Endodermal cell (in vitro differentiated cells): ENCODE results near the gene ANKRD23. TPM values are rescaled to one million over a fixed set of nuclear protein-coding genes. Genes with fewer than 3 reads are reported as not detected.
A peak's percentile ranks its signal among the peaks of the same experiment; 100 is the strongest.

ENCODE experiments used
- DNase-seq: peaks from one replicate; pipeline ENCODE4 v3.0.0-alpha.2; 2017
- H3K27ac ChIP-seq: 2 replicates; pipeline ENCODE4 v1.5.1; 2013; ENCODE audit warnings: mild to moderate bottlenecking, low read depth, low read length, moderate library complexity
- H3K27me3 ChIP-seq: 2 replicates; pipeline ENCODE4 v1.6.1; 2013; ENCODE audit warnings: mild to moderate bottlenecking, low read length, moderate library complexity; ENCODE audit not compliant: insufficient read depth, control insufficient read depth, poor library complexity, severe bottlenecking
- H3K36me3 ChIP-seq: 2 replicates; pipeline ENCODE4 v1.7.0; 2013; ENCODE audit warnings: mild to moderate bottlenecking, low read length, moderate library complexity; ENCODE audit not compliant: control insufficient read depth, insufficient read depth
- H3K4me1 ChIP-seq: one replicate; pipeline ENCODE4 v1.7.0; 2013; ENCODE audit warnings: low read length; ENCODE audit not compliant: control insufficient read depth, insufficient read depth
- H3K4me3 ChIP-seq: 2 replicates; pipeline ENCODE4 v1.5.1; 2013; ENCODE audit warnings: mild to moderate bottlenecking, low read length, moderate library complexity
- H3K9ac ChIP-seq: 2 replicates; pipeline ENCODE4 v1.6.1; 2013; ENCODE audit warnings: mild to moderate bottlenecking, low read length, moderate library complexity; ENCODE audit not compliant: poor library complexity, severe bottlenecking; ENCODE audit errors: extremely low read depth
- H3K9me3 ChIP-seq: 2 replicates; pipeline ENCODE4 v1.6.1; 2013; ENCODE audit warnings: mild to moderate bottlenecking, low read length, moderate library complexity; ENCODE audit not compliant: control insufficient read depth
- H3K27ac Mint-ChIP-seq: 2 replicates; pipeline ENCODE4 v1.8.0; 2020; ENCODE audit warnings: mixed read lengths
- H3K27me3 Mint-ChIP-seq: 2 replicates; pipeline ENCODE4 v1.8.0; 2021; ENCODE audit warnings: mild to moderate bottlenecking, mixed read lengths; ENCODE audit not compliant: insufficient read depth
- H3K36me3 Mint-ChIP-seq: 2 replicates; pipeline ENCODE4 v1.8.0; 2020; ENCODE audit warnings: low read depth, mixed read lengths
- H3K4me1 Mint-ChIP-seq: 2 replicates; pipeline ENCODE4 v1.8.0; 2020; ENCODE audit warnings: mixed read lengths
- H3K4me3 Mint-ChIP-seq: 2 replicates; pipeline ENCODE4 v1.8.0; 2020; ENCODE audit warnings: mild to moderate bottlenecking, moderate library complexity, mixed read lengths
- H3K9me3 Mint-ChIP-seq: 2 replicates; pipeline ENCODE4 v1.8.0; 2020; ENCODE audit warnings: mild to moderate bottlenecking, mixed read lengths
- CTCF ChIP-seq: fragments of 200-600 bp; sonication (generic); conservative IDR thresholded peaks from 2 replicates; pipeline ENCODE4 v1.5.0; 2021; ENCODE audit warnings: antibody characterized with exemption, mild to moderate bottlenecking
- WGBS, 2 experiments: methylation state at CpG; one replicate each; pipeline versions ENCODE4 v1.1.5 to v1.1.7; 2013; ENCODE audit warnings: missing lambda C conversion rate in 2 of 2, mixed read lengths in 1 of 2; ENCODE audit not compliant: insufficient coverage in 1 of 2, insufficient read length in 1 of 2; 5-methylcytosine and 5-hydroxymethylcytosine counted together
- total RNA-seq, 2 donors: library from RNA; stranded (reverse); fragmentation: NEBNext Ultra II Directional in 1 of 2; extraction: Animal tissue kit (Norgen Biotek cat#: 25700) in 1 of 2; gene quantifications; 2 replicates in 1 of 2; 3 replicates in 1 of 2; pipeline ENCODE4 v1.2.1, GENCODE V29; 2021

The ANKRD23 gene
- total RNA-seq, 2 donors from 2014 or later = 2.6 to 3.6 TPM

GRCh38 chr2:96817882-96818281, 25.9 kb downstream of the ANKRD23 start:
- Mint-ChIP-seq H3K27ac (no peak overlapping the region), H3K36me3 (peaks cover 27% of the 10 kb centered on the region), H3K9me3 (no peaks in the 10 kb centered on the region), H3K4me1 (peaks cover 44% of the 10 kb centered on the region), H3K27me3 (peaks cover 3% of the 10 kb centered on the region), H3K4me3 (peak overlapping the region; percentile 67)
- H3K36me3 ChIP-seq = peaks cover 6% of the 10 kb centered on the region
- H3K27ac ChIP-seq = no peak overlapping the region
- no peak for DNase-seq
- TF ChIP-seq CTCF = no peak
- H3K27me3 ChIP-seq = no peaks in the 10 kb centered on the region
- 62 to 76% methylated on average over 8 of the region's 8 CpGs for WGBS, 2 experiments
- no peaks in the 10 kb centered on the region for H3K9me3 ChIP-seq
- peak overlapping the region; percentile 82 for H3K4me3 ChIP-seq
- no peak overlapping the region for H3K9ac ChIP-seq
- H3K4me1 ChIP-seq = peaks cover 6% of the 10 kb centered on the region

- H3K27me3 ChIP-seq = no peaks in the 10 kb centered on the region
- peak; percentile 66 for DNase-seq
- H3K27ac ChIP-seq = no peak overlapping the region
- peak overlapping the region; percentile 15 for H3K9ac ChIP-seq
- H3K9me3 Mint-ChIP-seq = no peaks in the 10 kb centered on the region
- H3K9me3 ChIP-seq = no peaks in the 10 kb centered on the region
- no peaks in the 10 kb centered on the region for H3K36me3 ChIP-seq
- H3K4me1 Mint-ChIP-seq = peaks cover 44% of the 10 kb centered on the region
- H3K27me3 Mint-ChIP-seq = peaks cover 3% of the 10 kb centered on the region
- H3K36me3 Mint-ChIP-seq = peaks cover 30% of the 10 kb centered on the region
- H3K4me3 ChIP-seq = peak overlapping the region; percentile 82
- no peak for TF ChIP-seq CTCF
- no peak overlapping the region for H3K27ac Mint-ChIP-seq
- H3K4me1 ChIP-seq = peaks cover 6% of the 10 kb centered on the region
- peak overlapping the region; percentile 67 for H3K4me3 Mint-ChIP-seq
- 3 to 4% methylated on average over 34 to 89 of the region's 89 CpGs for WGBS, 2 experiments
Measured at GRCh38 chr2:96816836-96817702, 26.8 kb downstream of the ANKRD23 start.

- H3K36me3 ChIP-seq = no peaks in the 10 kb centered on the region
- H3K27ac Mint-ChIP-seq = peak within 1 kb of the TSS; percentile 79
- peaks cover 3% of the 10 kb centered on the region for H3K27me3 Mint-ChIP-seq
- peak within 1 kb of the TSS; percentile 88 for H3K4me3 ChIP-seq
- H3K9ac ChIP-seq = peak within 1 kb of the TSS; percentile 55
- WGBS, 2 experiments = 0% methylated on average over 17 to 103 of the region's 103 CpGs
- H3K9me3 ChIP-seq = no peaks in the 10 kb centered on the region
- H3K9me3 Mint-ChIP-seq = no peaks in the 10 kb centered on the region
- H3K4me3 Mint-ChIP-seq = peak within 1 kb of the TSS; percentile 67
- peaks cover 6% of the 10 kb centered on the region for H3K4me1 ChIP-seq
- H3K4me1 Mint-ChIP-seq = peaks cover 43% of the 10 kb centered on the region
- TF ChIP-seq CTCF = peak; percentile 84
- peak within 1 kb of the TSS; percentile 60 for H3K27ac ChIP-seq
- H3K36me3 Mint-ChIP-seq = peaks cover 31% of the 10 kb centered on the region
- DNase-seq = peak; percentile 99
- H3K27me3 ChIP-seq = no peaks in the 10 kb centered on the region
Measured at GRCh38 chr2:96816127-96816835, 27.5 kb downstream of the ANKRD23 start, which contains the start of gene CNNM3. Gene CNNM3, plus strand, starts transcription at chr2:96816268. Its CDS starts 10 bp downstream, at chr2:96816278.
